K562 (cell line): ENCODE results near the gene SLC7A8. TPM values are rescaled to one million over a fixed set of nuclear protein-coding genes. Genes with fewer than 3 reads are reported as not detected.
A peak's percentile ranks its signal among the peaks of the same experiment; 100 is the strongest.

Source experiments
- ATAC-seq: fragments of 200-7000 bp; cut with Tn5 transposase; 3 replicates; pipeline ENCODE4 v1.9.1; 2020; ENCODE audit warnings: moderate library complexity
- BruUV-seq: library from RNA; stranded (reverse); fragments of 400-500 nt; replicated peaks from 2 replicates; lab custom pipeline; 2021; lab: Mats Ljungman, UMichigan
- CTCF ChIA-PET: fragments of 300-600 bp; formaldehyde crosslinking; extraction: SDS; loops from one replicate; lab custom pipeline; 2021; ENCODE audit warnings: low intra/inter-chr PET ratio; lab: Yijun Ruan, JAX
- POLR2A ChIA-PET: fragments of 300-600, 350-650 bp; sonication (Branson Sonifier 250); formaldehyde crosslinking; extraction: SDS; loops from one replicate; lab custom pipeline; 2021; ENCODE audit warnings: antibody characterized with exemption, inconsistent platforms; lab: Yijun Ruan, JAX
- DNase-seq, 4 experiments: peaks; one replicate each; pipeline versions ENCODE4 v3.0.0 to v3.0.0-alpha.2; 2011 to 2018; ENCODE audit warnings: low spot score in 3 of 4, mixed read lengths in 3 of 4; ENCODE audit errors: extremely low read depth in 1 of 4
- FAIRE-seq: peaks from 2 replicates; lab custom pipeline; 2011; peaks lifted over from hg19 to GRCh38; lab: Jason Lieb, UNC
- H2AFZ ChIP-seq: 2 replicates; pipeline ENCODE4 v1.6.0; 2011; ENCODE audit warnings: low read depth, low read length, control low read depth, inconsistent platforms
- H3K27ac ChIP-seq: fragments of 200-600 bp; 3 replicates; pipeline ENCODE4 v1.8.0; 2011; ENCODE audit warnings: low read depth, mild to moderate bottlenecking, control low read depth, inconsistent platforms, low read length, moderate library complexity, mixed read lengths; ENCODE audit errors: extremely low read depth
- H3K27me3 ChIP-seq, 2 experiments: fragments of 300-600 bp in 1 of 2; 2 replicates in 1 of 2; 3 replicates in 1 of 2; pipeline versions ENCODE4 v1.6.0 to v1.8.0; 2011; ENCODE audit warnings: inconsistent platforms in 2 of 2, low read length in 2 of 2, mild to moderate bottlenecking in 1 of 2, mixed read lengths in 1 of 2, moderate library complexity in 1 of 2; ENCODE audit not compliant: control insufficient read depth in 2 of 2, insufficient read depth in 2 of 2
- H3K36me3 ChIP-seq: fragments of 300-600 bp; 3 replicates; pipeline ENCODE4 v1.8.0; 2011; ENCODE audit warnings: mild to moderate bottlenecking, low read length, inconsistent platforms; ENCODE audit not compliant: control insufficient read depth, insufficient read depth
- H3K4me1 ChIP-seq, 2 experiments: fragments of 200-600 bp in 1 of 2; replicated peaks in 1 of 2; 2 replicates in 1 of 2; 3 replicates in 1 of 2; pipeline versions ENCODE4 v1.5.1 to v1.8.0; 2011; ENCODE audit warnings: inconsistent platforms in 2 of 2, low read length in 2 of 2, mild to moderate bottlenecking in 1 of 2, mixed read lengths in 1 of 2, moderate library complexity in 1 of 2; ENCODE audit not compliant: control insufficient read depth in 2 of 2, insufficient read depth in 2 of 2
- H3K4me2 ChIP-seq: 2 replicates; pipeline ENCODE4 v1.6.1; 2011; ENCODE audit warnings: low read length, control low read depth, inconsistent platforms, mixed read lengths; ENCODE audit not compliant: insufficient read depth
- H3K4me3 ChIP-seq: fragments of 200-600 bp; sonication (generic), shearing (Covaris generic); 2 replicates; pipeline ENCODE4 v1.5.1; 2016; ENCODE audit warnings: control low read depth, inconsistent platforms
- H3K79me2 ChIP-seq: fragments of 200-600 bp; 3 replicates; pipeline ENCODE4 v1.8.0; 2011; ENCODE audit warnings: low read length, inconsistent platforms; ENCODE audit not compliant: control insufficient read depth, insufficient read depth
- H3K9ac ChIP-seq, 2 experiments: 2 replicates each; pipeline versions ENCODE4 v1.6.0 to v1.6.1; 2011; ENCODE audit warnings: low read depth in 2 of 2, low read length in 2 of 2, control low read depth in 1 of 2, inconsistent platforms in 1 of 2, mild to moderate bottlenecking in 1 of 2, mixed read lengths in 1 of 2; ENCODE audit not compliant: insufficient read depth in 1 of 2
- H3K9me1 ChIP-seq: one replicate; pipeline ENCODE4 v1.6.0; 2011; ENCODE audit warnings: inconsistent platforms, mild to moderate bottlenecking, low read length, moderate library complexity; ENCODE audit not compliant: control insufficient read depth, insufficient read depth
- H3K9me3 ChIP-seq: replicated peaks from 2 replicates; pipeline ENCODE4 v1.5.1; 2011; ENCODE audit warnings: low read depth, low read length, inconsistent platforms; ENCODE audit not compliant: control insufficient read depth, insufficient read depth
- H4K20me1 ChIP-seq: replicated peaks from 2 replicates; pipeline ENCODE4 v1.6.1; 2011; ENCODE audit warnings: low read length, inconsistent platforms, mixed read lengths; ENCODE audit not compliant: control insufficient read depth, insufficient read depth
- HMG20B ChIP-seq: fragments of 250-450 bp; sonication (Bioruptor Pico); IDR thresholded peaks from 2 replicates; pipeline ENCODE4 v1.5.0; 2021; ENCODE audit warnings: mild to moderate bottlenecking
- NELFE ChIP-seq: IDR thresholded peaks from 2 replicates; pipeline ENCODE4 v1.6.1; 2011; ENCODE audit warnings: mild to moderate bottlenecking; ENCODE audit not compliant: insufficient read depth, insufficient read length
- TAF1 ChIP-seq: IDR thresholded peaks from 2 replicates; pipeline ENCODE4 v1.6.1; 2011; ENCODE audit warnings: mild to moderate bottlenecking, low read length, moderate library complexity; ENCODE audit not compliant: insufficient read depth, control insufficient read depth, severe bottlenecking; ENCODE audit errors: extremely low read depth
- ZNF217 ChIP-seq: sonication (generic); formaldehyde crosslinking; IDR thresholded peaks from 2 replicates; pipeline ENCODE4 v1.8.0; 2022; ENCODE audit warnings: mild to moderate bottlenecking, missing genetic modification reagents
- ZNF76 ChIP-seq: fragments of 250-450 bp; sonication (Bioruptor Pico); IDR thresholded peaks from 2 replicates; pipeline ENCODE4 v1.4.0; 2020; ENCODE audit warnings: mild to moderate bottlenecking, moderate library complexity, borderline replicate concordance
- ZNF764 ChIP-seq: fragments of 250-450 bp; sonication (Bioruptor Pico); IDR thresholded peaks from 2 replicates; pipeline ENCODE4 v1.4.0; 2020; ENCODE audit warnings: low read depth, mild to moderate bottlenecking, moderate library complexity
- ZNF780A ChIP-seq: fragments of 250-450 bp; sonication (Bioruptor Pico); IDR thresholded peaks from 2 replicates; pipeline ENCODE4 v1.5.0; 2021; ENCODE audit warnings: mild to moderate bottlenecking
- WGBS: fragments of 100-300 bp; shearing (Covaris generic); methylation state at CpG from one replicate; pipeline ENCODE4 v1.1.6; 2016; ENCODE audit warnings: low coverage, mixed read lengths; ENCODE audit not compliant: insufficient coverage; ENCODE audit errors: missing lambda C conversion rate; 5-methylcytosine and 5-hydroxymethylcytosine counted together
- in situ Hi-C: fragments of 300-500 bp; cut with MboI; formaldehyde crosslinking; loops from 4 replicates; pipeline ENCODE4 v1.15.0; 2018; ENCODE audit warnings: inconsistent platforms, mixed read lengths
- intact Hi-C: fragments of 100-400 bp; cut with micrococcal nuclease; formaldehyde crosslinking; loops from 2 replicates; pipeline ENCODE4 v1.14.2; 2022
- polyA plus RNA-seq, 8 experiments: library from polyadenylated mRNA; depleted of rRNA in 4 of 8; stranded (reverse) in 5 of 8; unstranded in 3 of 8; fragments of >200 nt; fragmentation: Nextera tagmentation in 2 of 8; fragmentation: Illumina TruSeq in 1 of 8; extraction: Ambion mirVana in 2 of 8; extraction: Trizol in 1 of 8; gene quantifications; 2 replicates each; pipeline versions ENCODE4 v1.2.1 to v1.2.3, GENCODE V29; 2011 to 2014; ENCODE audit warnings: inconsistent platforms in 1 of 8, missing spikeins in 1 of 8
- total RNA-seq, 7 experiments: library from RNA; depleted of rRNA in 6 of 7; stranded (reverse); fragments of >200 nt in 6 of 7; fragmentation: Illumina TruSeq in 2 of 7; extraction: Trizol in 2 of 7; gene quantifications; 2 replicates each; pipeline versions ENCODE4 v1.2.1 to v1.2.3, GENCODE V29; 2011 to 2021; ENCODE audit warnings: low replicate concordance in 1 of 7

Gene SLC7A8
- total and polyA plus RNA-seq, 9 of the 15 experiments (the other 6 are each of a cell fraction or from before 2014, with no cell fraction given), result 2.0 to 33.0 (median 6.0) TPM

DNA sequence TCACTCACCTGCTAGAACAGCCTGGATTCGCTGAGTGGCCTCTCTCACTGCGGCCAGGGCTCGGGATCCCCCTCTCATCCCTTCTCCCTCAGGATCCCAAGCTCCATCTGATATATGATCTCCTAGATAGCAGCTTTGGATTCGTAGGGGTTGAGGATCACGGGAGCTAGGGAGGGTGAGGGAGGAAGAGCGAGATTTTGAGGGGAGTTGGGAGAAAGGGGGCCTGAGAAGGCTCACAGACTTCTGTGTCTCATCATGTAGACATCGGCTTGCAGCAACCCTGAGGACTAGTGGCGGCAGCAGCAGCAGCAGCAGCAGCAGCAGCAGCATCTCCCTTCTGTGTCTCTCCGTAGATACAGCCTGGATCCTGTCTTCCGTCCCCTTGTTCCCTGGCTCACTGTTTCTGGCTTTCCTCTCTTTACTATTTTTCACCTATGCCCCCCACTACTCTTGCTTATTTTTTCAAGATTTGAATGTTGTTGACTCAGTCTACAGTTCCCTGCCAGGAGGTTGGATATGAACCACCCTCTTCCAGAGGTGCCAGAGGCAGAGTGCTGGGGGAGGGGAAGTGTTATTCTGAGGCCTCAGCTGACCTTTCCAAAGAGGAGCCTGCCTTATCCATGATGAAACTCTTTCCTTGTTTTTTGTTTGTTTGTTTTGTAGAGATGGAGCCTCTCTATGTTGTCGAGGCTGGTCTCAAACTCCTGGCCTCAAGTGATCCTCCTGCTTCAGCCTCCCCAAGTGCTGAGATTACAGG lies 78.7 kb downstream of the SLC7A8 start, which contains the start of gene CIROP:
Gene CIROP, minus strand, starts transcription at position 399 of the 757 bp plus-strand sequence. Its CDS starts 69 bp downstream, at position 330.
- Histone ChIP-seq H3K4me1 (peaks cover 4 to 8% of the 10 kb centered on the region in 2 experiments; a peak in 4 of 5 replicates), H3K9me3 (no peaks in the 10 kb centered on the region), H3K79me2 (no peaks in the 10 kb centered on the region), H3K9me1 (no peaks in the 10 kb centered on the region), H3K36me3 (no peaks in the 10 kb centered on the region), H2AFZ (0 out of 2 replicates have a peak within 1 kb of the TSS, but pooled peaks have one; percentile 56), H3K27ac (no peak within 1 kb of the TSS), H3K9ac (no peak within 1 kb of the TSS), H3K27me3 (no peaks in the 10 kb centered on the region), H3K4me3 (no peak within 1 kb of the TSS), H4K20me1 (no peaks in the 10 kb centered on the region), H3K4me2 (no peak within 1 kb of the TSS)
- 17% methylated on average over 11 of the region's 11 CpGs for WGBS
- ATAC-seq, result no peak
- DNase-seq, result peak in 1 of 4 experiments; percentile 6
- POLR2A ChIA-PET, result interaction anchor here (1.5 to 1.7 kb wide), 2 partner anchors 10 to 35 kb away, joined by 6 to 15 read pairs; partner anchors contain the start of genes ACIN1 and C14orf119
- FAIRE-seq, result no peak
- CTCF ChIA-PET, result interaction anchor here (1.7 kb wide), 1 partner anchor 35 kb away, joined by 4 read pairs; no protein-coding TSS in a partner anchor
- intact Hi-C loops (loop anchor here (5.0 kb wide), 2 partner anchors 117 to 132 kb away; no protein-coding TSS in a partner anchor), in situ Hi-C loops (loop anchor here (5.0 kb wide), 1 partner anchor 37 kb away; no protein-coding TSS in a partner anchor)
- BruUV-seq, result no TSS peak
- TF ChIP-seq ZNF76 (CRISPR knock-in tag) (no peak), NELFE (no peak), ZNF764 (CRISPR knock-in tag) (no peak), ZNF217 (CRISPR knock-in tag) (no peak), ZNF780A (CRISPR knock-in tag) (no peak), HMG20B (no peak), TAF1 (no peak)
